Endothelial cell of umbilical vein (primary cell): ENCODE data around the gene SH3BP5. TPM values are rescaled to one million over a fixed set of nuclear protein-coding genes. Genes with fewer than 3 reads are reported as not detected.

Source experiments
- BruUV-seq: library from RNA; stranded (reverse); fragments of 400-500 nt; replicated peaks from 2 replicates; lab custom pipeline; 2021; lab: Mats Ljungman, UMichigan
- CTCF ChIA-PET: fragments of 300-600, 350-600 bp; sonication (Branson Sonifier 250); formaldehyde crosslinking; loops from one replicate; lab custom pipeline; 2021; ENCODE audit warnings: antibody characterized with exemption, inconsistent platforms; lab: Charles Lee
- POLR2A ChIA-PET: fragments of 300-600, 350-600 bp; sonication (Branson Sonifier 250); formaldehyde crosslinking; loops from one replicate; lab custom pipeline; 2021; ENCODE audit warnings: antibody characterized with exemption, inconsistent platforms; lab: Charles Lee
- DNase-seq: peaks from one replicate; pipeline ENCODE4 v3.0.0-alpha.2; 2011; ENCODE audit warnings: low read depth, low spot score
- FAIRE-seq: peaks from 2 replicates; lab custom pipeline; 2011; peaks lifted over from hg19 to GRCh38; lab: Jason Lieb, UNC
- H2AFZ ChIP-seq: 2 replicates; pipeline ENCODE4 v1.6.0; 2012; ENCODE audit warnings: low read depth, low read length, control low read depth, inconsistent platforms
- H3K27ac ChIP-seq: 2 replicates; pipeline ENCODE4 v1.5.1; 2011; ENCODE audit warnings: low read depth, mild to moderate bottlenecking, control low read depth, low read length, moderate library complexity; ENCODE audit not compliant: insufficient read depth
- H3K27me3 ChIP-seq, 2 experiments: 2 replicates each; pipeline versions ENCODE4 v1.6.0 to v1.6.1; 2011; ENCODE audit warnings: low read length in 2 of 2, mixed read lengths in 1 of 2; ENCODE audit not compliant: control insufficient read depth in 2 of 2, insufficient read depth in 2 of 2
- H3K36me3 ChIP-seq, 2 experiments: 2 replicates in 1 of 2; 3 replicates in 1 of 2; pipeline ENCODE4 v1.5.1; 2011; ENCODE audit warnings: low read length in 2 of 2, mild to moderate bottlenecking in 1 of 2, moderate library complexity in 1 of 2; ENCODE audit not compliant: control insufficient read depth in 2 of 2, insufficient read depth in 2 of 2; ENCODE audit errors: extremely low read depth in 1 of 2
- H3K4me1 ChIP-seq: 3 replicates; pipeline ENCODE4 v1.5.1; 2011; ENCODE audit warnings: mild to moderate bottlenecking, low read length; ENCODE audit not compliant: control insufficient read depth, insufficient read depth; ENCODE audit errors: extremely low read depth
- H3K4me2 ChIP-seq: 2 replicates; pipeline ENCODE4 v1.6.1; 2011; ENCODE audit warnings: low read length, control low read depth, mixed read lengths; ENCODE audit not compliant: insufficient read depth
- H3K4me3 ChIP-seq, 3 experiments: fragments of 200-600 bp in 1 of 3; sonication (generic), shearing (Covaris generic) in 1 of 3; replicated peaks in 1 of 3; 2 replicates each; pipeline ENCODE4 v1.5.1; 2011 to 2016; ENCODE audit warnings: control low read depth in 3 of 3, low read length in 3 of 3, mild to moderate bottlenecking in 2 of 3, inconsistent platforms in 1 of 3, low read depth in 1 of 3, moderate library complexity in 1 of 3; ENCODE audit not compliant: insufficient read depth in 1 of 3
- H3K79me2 ChIP-seq: 2 replicates; pipeline ENCODE4 v1.6.0; 2012; ENCODE audit warnings: low read length, inconsistent platforms; ENCODE audit not compliant: control insufficient read depth, insufficient read depth
- H3K9ac ChIP-seq: replicated peaks from 2 replicates; pipeline ENCODE3; 2011; ENCODE audit warnings: low read length, control low read depth; ENCODE audit not compliant: insufficient read depth; ENCODE audit errors: extremely low read depth
- H3K9me1 ChIP-seq: replicated peaks from 3 replicates; pipeline ENCODE4 v1.6.0; 2011; ENCODE audit warnings: mild to moderate bottlenecking, low read length; ENCODE audit not compliant: control insufficient read depth, insufficient read depth; ENCODE audit errors: extremely low read depth
- H3K9me3 ChIP-seq: replicated peaks from 2 replicates; pipeline ENCODE4 v1.5.1; 2012; ENCODE audit warnings: low read length, inconsistent platforms; ENCODE audit not compliant: control insufficient read depth, insufficient read depth
- H4K20me1 ChIP-seq: replicated peaks from 2 replicates; pipeline ENCODE3; 2011; ENCODE audit warnings: mild to moderate bottlenecking, low read length; ENCODE audit not compliant: control insufficient read depth, insufficient read depth; ENCODE audit errors: extremely low read depth
- CTCF ChIP-seq, 2 donors: IDR thresholded peaks; 1 replicate in 1 of 2; 2 replicates in 1 of 2; pipeline ENCODE4 v1.5.1; 2011; ENCODE audit warnings: low read length in 2 of 2, mild to moderate bottlenecking in 2 of 2, moderate library complexity in 2 of 2, control low read depth in 1 of 2, inconsistent platforms in 1 of 2, low read depth in 1 of 2; ENCODE audit not compliant: insufficient read depth in 1 of 2; ENCODE audit errors: extremely low read depth in 1 of 2
- FOS ChIP-seq: IDR thresholded peaks from 2 replicates; pipeline ENCODE4 v1.6.1; 2011; ENCODE audit warnings: mild to moderate bottlenecking, low read length, moderate library complexity, borderline replicate concordance; ENCODE audit not compliant: insufficient read depth
- JUN ChIP-seq: IDR thresholded peaks from 2 replicates; pipeline ENCODE4 v1.6.1; 2011; ENCODE audit warnings: borderline replicate concordance, low read depth; ENCODE audit not compliant: insufficient read length, insufficient read depth
- MYC ChIP-seq: IDR thresholded peaks from one replicate; pipeline ENCODE4 v1.6.1; 2011; ENCODE audit warnings: mild to moderate bottlenecking, low read depth, low read length
- dilution Hi-C: fragments of 300-500 bp; cut with MboI; formaldehyde crosslinking; loops from one replicate; pipeline ENCODE4 v1.15.0; 2019; ENCODE audit warnings: low sequenced_read_pairs; ENCODE audit not compliant: extremely low pct_ligation_motif_present
- intact Hi-C: fragments of 100-400 bp; cut with micrococcal nuclease; formaldehyde crosslinking; loops from one replicate; pipeline ENCODE4 v1.10.0; 2022
- polyA plus RNA-seq, 4 experiments: library from polyadenylated mRNA; depleted of rRNA in 3 of 4; stranded (reverse) in 3 of 4; unstranded in 1 of 4; fragments of >200 nt; gene quantifications; 2 replicates each; pipeline versions ENCODE4 v1.2.1 to v1.2.3, GENCODE V29; 2011 to 2012; ENCODE audit warnings: missing spikeins in 1 of 4
- total RNA-seq: library from RNA; stranded (reverse); gene quantifications from 2 replicates; pipeline ENCODE4 v1.2.3, GENCODE V29; 2021

SH3BP5 gene
- total and polyA plus RNA-seq, 2 donors (not counting 3 experiments of a cell fraction or from before 2014, with no cell fraction given) = 35.3 to 76.3 TPM

DNA sequence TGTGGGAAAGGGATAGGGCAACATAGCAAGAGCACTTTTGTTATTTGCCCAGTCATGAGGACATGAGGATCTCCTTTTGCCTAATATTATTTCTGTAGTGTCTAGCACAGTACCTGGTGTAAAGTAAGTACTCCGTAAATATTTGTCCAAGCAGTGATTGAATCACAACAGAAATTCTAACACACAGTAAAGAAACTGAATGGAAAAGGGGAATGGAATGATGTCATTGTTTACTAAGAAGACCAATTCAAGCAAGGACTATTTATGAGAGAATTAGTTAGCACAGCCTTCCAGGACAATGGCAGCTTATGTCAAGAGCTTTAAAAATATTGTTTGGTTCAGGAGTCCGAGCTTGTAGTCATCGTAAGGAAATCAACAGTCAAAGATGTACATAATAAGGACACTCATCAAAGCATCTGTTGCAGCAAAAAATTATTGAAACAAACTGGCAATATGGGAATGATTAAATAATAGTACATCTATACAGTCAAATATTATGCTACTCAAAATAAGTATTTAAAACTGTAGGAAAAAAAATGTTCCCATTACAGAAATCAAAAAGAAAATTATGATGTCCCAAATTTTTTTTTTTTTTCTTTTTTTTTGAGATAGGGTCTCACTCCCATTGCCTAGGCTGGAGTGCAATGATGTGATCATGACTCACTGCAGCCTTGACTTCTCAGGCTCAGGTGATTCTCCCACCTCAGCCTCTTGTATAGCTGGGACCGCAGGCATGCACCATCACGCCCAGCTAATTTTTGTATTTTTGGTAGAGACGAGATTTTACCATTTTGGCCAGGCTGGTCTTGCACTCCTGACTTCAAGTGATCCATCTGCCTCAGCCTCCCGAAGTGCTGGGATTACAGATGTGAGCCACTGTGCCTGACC, 108.5 kb downstream of the SH3BP5 start:
- intact Hi-C loops (no loop called here), dilution Hi-C loops (no loop called here)
- no peaks in the 10 kb centered on the region for H3K9me1 ChIP-seq
- no peaks in the 10 kb centered on the region for H3K9me3 ChIP-seq
- DNase-seq (no peak), FAIRE-seq (no peak)
- no peaks in the 10 kb centered on the region for H3K79me2 ChIP-seq
- H3K4me3 ChIP-seq = no peak overlapping the region
- CTCF ChIA-PET = interaction anchor here (1.6 to 1.8 kb wide), 2 partner anchors 116 to 181 kb away, joined by 4 read pairs; no protein-coding TSS in a partner anchor
- POLR2A ChIA-PET = no interaction called here
- no peak overlapping the region for H3K27ac ChIP-seq
- H3K4me2 ChIP-seq = no peak overlapping the region
- H2AFZ ChIP-seq = no peak overlapping the region
- TF ChIP-seq CTCF (IDR thresholded peaks at IDR 0.05; ENCODE audit: extremely low read depth in 1 of 2, insufficient read depth in 1 of 2, low read depth in 1 of 2, low read length in 2 of 2) (no peak), FOS (no peak), JUN (no peak), MYC (no peak)
- no TSS peak for BruUV-seq
- no peaks in the 10 kb centered on the region for H4K20me1 ChIP-seq
- no peaks in the 10 kb centered on the region for H3K27me3 ChIP-seq
- no peak overlapping the region for H3K9ac ChIP-seq
- H3K36me3 ChIP-seq = peaks cover 13 to 34% of the 10 kb centered on the region in 2 experiments
- H3K4me1 ChIP-seq = no peaks in the 10 kb centered on the region
